ENCODE measurements around the gene BTBD6.

- TF ChIP-seq, protein P1, sequence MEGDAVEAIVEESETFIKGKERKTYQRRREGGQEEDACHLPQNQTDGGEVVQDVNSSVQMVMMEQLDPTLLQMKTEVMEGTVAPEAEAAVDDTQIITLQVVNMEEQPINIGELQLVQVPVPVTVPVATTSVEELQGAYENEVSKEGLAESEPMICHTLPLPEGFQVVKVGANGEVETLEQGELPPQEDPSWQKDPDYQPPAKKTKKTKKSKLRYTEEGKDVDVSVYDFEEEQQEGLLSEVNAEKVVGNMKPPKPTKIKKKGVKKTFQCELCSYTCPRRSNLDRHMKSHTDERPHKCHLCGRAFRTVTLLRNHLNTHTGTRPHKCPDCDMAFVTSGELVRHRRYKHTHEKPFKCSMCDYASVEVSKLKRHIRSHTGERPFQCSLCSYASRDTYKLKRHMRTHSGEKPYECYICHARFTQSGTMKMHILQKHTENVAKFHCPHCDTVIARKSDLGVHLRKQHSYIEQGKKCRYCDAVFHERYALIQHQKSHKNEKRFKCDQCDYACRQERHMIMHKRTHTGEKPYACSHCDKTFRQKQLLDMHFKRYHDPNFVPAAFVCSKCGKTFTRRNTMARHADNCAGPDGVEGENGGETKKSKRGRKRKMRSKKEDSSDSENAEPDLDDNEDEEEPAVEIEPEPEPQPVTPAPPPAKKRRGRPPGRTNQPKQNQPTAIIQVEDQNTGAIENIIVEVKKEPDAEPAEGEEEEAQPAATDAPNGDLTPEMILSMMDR (IDR thresholded peaks at IDR 0.05): peak; percentile 84 to 94 (median 90)
- no peak for TF ChIP-seq POLR2A (IDR thresholded peaks at IDR 0.05; ENCODE audit: low read depth)
- no peak for TF ChIP-seq POLR2AphosphoS5 (IDR thresholded peaks at IDR 0.05)
Observed at GRCh38 chr14:105203057-105203531, 45.2 kb upstream of the BTBD6 start.

Measured in esophagus muscularis mucosa (tissue), 3 donors.